ENCODE results near the gene LAMA3. TPM values are rescaled to one million over a fixed set of nuclear protein-coding genes. Genes with fewer than 3 reads are reported as not detected.

The LAMA3 gene
- total RNA-seq, 4 donors from 2014 or later = 155 to 456 (median 173) TPM

DNA sequence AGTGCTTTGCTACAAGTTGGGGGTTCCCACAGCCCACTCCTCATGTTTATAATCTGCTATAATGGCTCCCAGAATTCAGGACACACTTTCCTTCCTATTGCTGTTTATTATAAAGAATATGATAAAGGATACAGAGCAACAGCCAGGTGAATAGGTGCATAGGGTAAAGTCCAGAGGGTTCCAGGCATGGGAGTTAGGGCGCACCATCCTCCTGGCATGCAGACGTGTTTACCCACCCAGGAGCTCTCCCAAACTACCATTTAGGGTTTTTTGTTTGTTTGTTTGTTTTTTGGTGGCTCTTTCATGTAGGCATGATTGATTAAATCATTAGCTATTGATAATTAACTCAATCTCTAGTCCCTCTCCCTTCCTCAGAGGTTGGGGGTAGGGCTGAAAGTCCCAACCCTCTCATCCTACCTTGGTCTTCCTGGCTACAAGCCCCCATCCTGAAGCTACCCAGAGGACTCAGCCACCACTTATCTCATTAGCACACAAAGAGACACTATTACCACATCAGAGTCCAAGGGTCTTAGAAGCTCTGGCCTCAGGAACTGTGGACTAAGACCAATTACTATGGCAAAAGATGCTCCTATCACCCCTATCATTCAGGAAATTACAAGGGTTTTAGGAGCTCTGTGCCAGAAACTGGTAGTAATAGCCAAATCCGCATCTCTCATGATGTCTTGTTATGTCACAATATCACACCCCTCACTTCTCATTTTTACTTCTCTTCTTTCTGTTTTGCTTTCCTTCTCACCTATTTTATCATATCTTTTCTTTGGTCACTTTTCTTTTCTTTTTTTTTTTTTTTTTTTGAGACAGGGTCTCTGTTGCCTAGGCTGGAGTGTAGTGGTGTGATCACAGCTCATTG is 170.4 kb downstream of the LAMA3 start:
- intact Hi-C loops (cut with DNase I; ENCODE audit: low total_unique reads) = no loop called here
- H3K4me3 ChIP-seq (ENCODE audit: low read depth, poor library complexity, severe bottlenecking) = no peak overlapping the region
- no peak for TF ChIP-seq POLR2A (IDR thresholded peaks at IDR 0.05)
- TF ChIP-seq CTCF (IDR thresholded peaks at IDR 0.05) = no peak
- no peak for DNase-seq (ENCODE audit: low spot score in 2 of 2)
- WGBS, 2 donors = 84 to 96% methylated on average over 3 of the region's 3 CpGs

- no peak for DNase-seq (ENCODE audit: low spot score in 2 of 2)
- WGBS, 2 donors = 84 to 87% methylated on average over 6 of the region's 6 CpGs
- intact Hi-C loops (cut with DNase I; ENCODE audit: low total_unique reads) = no loop called here
- TF ChIP-seq CTCF (IDR thresholded peaks at IDR 0.05) = no peak
- no peak for TF ChIP-seq POLR2A (IDR thresholded peaks at IDR 0.05)
- H3K4me3 ChIP-seq (ENCODE audit: low read depth, poor library complexity, severe bottlenecking) = no peak overlapping the region
Measured at GRCh38 chr18:23861326-23861725, 172.1 kb downstream of the LAMA3 start.

DNA sequence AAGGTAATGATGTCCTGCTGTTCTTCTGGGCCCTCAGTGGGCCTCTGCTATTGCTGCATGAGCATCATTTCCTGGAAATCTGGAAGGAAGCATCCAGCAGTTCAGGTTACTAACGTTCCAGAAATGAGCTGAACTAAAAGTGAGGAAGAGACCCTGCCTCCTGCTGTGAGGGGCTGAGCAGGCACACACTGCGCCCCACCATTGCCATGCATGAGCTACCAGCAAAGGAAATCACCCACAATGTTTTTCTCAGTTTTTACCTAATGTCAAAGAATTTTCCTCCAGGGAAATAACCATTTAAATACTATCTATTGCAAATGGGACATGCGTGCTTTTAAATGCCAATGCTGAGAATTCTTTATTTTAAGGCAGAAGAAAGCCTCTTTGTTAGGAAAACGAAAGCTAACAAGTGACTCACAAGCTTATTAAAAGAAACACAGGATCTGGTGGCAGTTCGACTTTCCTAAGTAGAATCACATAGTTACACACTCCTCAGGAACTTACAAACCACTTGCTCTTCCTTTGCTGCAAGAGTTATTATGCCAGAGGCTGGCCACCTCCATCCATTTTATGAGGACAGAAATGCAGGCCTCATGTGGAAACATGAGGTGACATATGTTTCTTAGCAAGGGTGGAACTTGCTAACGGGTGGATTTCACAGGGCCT is 172.7 kb downstream of the LAMA3 start:
- WGBS, 2 donors = 64 to 69% methylated on average over 6 of the region's 6 CpGs
- intact Hi-C loops (cut with DNase I; ENCODE audit: low total_unique reads) = no loop called here
- no peak for TF ChIP-seq POLR2A (IDR thresholded peaks at IDR 0.05)
- TF ChIP-seq CTCF (IDR thresholded peaks at IDR 0.05) = no peak
- H3K4me3 ChIP-seq (ENCODE audit: low read depth, poor library complexity, severe bottlenecking) = no peak overlapping the region
- DNase-seq (ENCODE audit: low spot score in 2 of 2) = no peak

DNA sequence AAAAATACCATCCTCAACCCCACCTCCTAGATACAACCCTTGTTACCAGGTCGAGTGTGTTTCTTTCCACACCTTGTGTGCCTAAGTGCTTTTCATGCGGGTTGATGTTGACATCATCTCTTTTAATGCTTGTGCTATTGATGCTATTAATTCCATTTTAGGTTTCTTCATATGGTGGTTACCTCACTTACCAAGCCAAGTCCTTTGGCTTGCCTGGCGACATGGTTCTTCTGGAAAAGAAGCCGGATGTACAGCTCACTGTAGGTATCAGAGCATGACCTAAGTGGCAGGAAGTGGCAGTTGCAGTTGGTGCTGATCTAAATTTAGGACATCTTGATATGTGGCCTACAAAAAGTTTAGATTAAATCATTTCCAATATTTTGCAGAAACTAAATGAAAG is 175.4 kb downstream of the LAMA3 start:
- DNase-seq (ENCODE audit: low spot score in 2 of 2) = no peak
- intact Hi-C loops (cut with DNase I; ENCODE audit: low total_unique reads) = no loop called here
- TF ChIP-seq POLR2A (IDR thresholded peaks at IDR 0.05) (no peak), CTCF (IDR thresholded peaks at IDR 0.05) (no peak)
- H3K4me3 ChIP-seq (ENCODE audit: low read depth, poor library complexity, severe bottlenecking) = no peak overlapping the region
- WGBS, 2 donors = 86 to 88% methylated on average over 4 of the region's 4 CpGs

- no peak overlapping the region for H3K4me3 ChIP-seq (ENCODE audit: low read depth, poor library complexity, severe bottlenecking)
- DNase-seq (ENCODE audit: low spot score in 2 of 2) = no peak
- TF ChIP-seq POLR2A (IDR thresholded peaks at IDR 0.05) (no peak), CTCF (IDR thresholded peaks at IDR 0.05) (no peak)
- intact Hi-C loops (cut with DNase I; ENCODE audit: low total_unique reads) = no loop called here
- 81 to 95% methylated on average over 5 of the region's 5 CpGs for WGBS, 2 donors
Measured at GRCh38 chr18:23867006-23867405, 177.8 kb downstream of the LAMA3 start.
